Hematopoietic multipotent progenitor cell treated with erythropoietin and hydrocortisone succinate and interleukin-3 and kit ligand, for 4 days (in vitro differentiated cells): ENCODE data around the gene SLC29A1.

Source experiments
- DNase-seq: peaks from one replicate; pipeline ENCODE4 v3.0.0-alpha.2; 2015

The SLC29A1 gene

DNA sequence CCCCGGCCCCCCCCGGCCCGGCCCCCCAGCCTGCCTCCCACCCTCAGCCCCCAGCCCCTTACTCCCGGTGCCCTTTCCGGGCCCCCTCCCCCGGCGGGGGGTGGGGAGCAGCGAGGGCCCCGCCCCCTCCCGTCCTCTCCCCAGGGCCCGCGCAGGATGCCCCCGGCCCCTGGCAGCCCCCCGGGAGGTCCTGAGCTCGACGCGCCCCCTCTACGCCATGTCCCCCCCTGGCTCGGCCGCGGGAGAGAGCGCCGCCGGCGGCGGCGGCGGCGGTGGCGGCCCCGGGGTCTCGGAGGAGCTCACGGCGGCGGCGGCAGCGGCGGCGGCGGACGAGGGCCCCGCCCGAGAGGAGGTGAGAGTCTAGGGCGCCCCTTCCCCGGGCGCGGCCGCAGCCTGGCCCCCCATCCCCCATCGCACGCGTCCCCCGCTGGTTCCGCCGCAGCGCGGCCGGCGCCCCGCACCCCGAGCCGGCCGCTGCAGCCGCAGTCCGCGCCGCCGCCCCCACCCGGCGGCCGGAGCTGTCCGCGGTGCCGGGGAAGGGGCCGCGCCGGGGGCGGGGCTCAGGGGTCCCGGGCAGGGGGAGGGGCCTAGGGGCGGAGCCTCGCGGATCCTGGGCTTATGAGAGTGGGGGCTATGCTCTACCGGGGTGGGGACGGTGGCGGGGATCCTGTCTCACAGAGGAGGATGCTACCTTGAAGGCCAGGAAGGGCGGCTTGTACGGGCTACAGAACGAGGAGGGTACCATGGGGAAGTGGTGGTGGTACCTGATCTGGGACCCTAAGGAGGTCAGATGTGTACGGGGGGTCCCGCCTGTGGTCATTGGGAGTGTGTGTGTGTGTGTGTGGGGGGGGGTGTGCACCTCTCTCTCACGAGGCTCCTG is 47.4 kb downstream of the SLC29A1 start:
- DNase-seq: no peak

DNA sequence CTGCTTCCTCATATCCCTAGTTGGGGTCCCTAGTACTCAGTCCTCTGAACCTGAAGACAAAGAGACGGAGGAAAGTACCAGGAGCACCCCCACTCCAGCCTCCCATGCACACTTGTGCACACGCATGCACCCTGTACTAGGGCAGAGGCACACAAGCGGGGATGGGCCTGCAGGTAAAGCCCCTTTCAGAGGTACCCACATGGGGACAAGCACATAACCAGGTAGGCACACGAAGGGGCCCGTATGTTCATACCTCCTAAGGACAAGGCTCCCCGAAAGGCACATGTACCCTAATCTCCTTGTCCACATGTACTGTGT is 48.0 kb downstream of the SLC29A1 start:
- no peak for DNase-seq

DNA sequence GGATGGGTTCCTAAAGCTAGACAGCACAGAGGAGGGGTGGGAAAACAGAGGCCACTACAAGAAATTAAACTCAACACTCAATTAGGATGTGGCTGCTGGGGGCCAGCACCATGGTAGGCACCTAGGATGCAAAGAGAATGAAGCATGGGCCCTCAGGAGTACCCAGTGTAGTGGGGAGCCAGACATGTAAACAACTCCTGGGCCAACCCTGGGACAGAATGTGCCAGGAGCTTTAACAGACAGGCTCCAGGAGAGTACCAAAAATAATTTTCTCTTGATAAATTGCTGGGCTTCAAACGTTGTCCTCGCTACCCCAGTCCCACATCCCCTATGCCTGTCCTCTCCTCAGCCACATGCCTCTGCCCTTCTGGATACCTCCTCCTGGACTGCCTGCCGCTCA is 48.5 kb downstream of the SLC29A1 start:
- DNase-seq: no peak

DNA sequence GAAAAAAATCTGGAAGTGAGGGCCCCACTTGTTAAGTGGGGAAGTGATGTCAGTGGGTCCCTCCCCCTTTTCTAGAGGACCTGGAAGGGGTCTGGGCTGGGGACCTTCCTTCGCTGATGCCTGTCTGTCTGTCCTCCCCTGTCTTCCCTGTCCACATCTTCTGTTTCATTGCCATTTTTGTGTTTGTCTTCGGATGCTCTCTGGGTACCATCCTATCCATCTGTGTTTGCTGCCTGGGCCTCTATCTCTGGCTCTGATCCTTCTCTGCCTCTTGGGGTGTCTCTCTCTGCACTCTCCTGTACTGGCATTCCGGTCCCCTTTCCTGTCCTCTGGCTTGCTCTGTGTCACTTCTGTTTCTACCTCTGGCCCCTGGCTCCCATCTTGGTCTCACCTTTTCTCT is 49.1 kb downstream of the SLC29A1 start:
- no peak for DNase-seq

DNA sequence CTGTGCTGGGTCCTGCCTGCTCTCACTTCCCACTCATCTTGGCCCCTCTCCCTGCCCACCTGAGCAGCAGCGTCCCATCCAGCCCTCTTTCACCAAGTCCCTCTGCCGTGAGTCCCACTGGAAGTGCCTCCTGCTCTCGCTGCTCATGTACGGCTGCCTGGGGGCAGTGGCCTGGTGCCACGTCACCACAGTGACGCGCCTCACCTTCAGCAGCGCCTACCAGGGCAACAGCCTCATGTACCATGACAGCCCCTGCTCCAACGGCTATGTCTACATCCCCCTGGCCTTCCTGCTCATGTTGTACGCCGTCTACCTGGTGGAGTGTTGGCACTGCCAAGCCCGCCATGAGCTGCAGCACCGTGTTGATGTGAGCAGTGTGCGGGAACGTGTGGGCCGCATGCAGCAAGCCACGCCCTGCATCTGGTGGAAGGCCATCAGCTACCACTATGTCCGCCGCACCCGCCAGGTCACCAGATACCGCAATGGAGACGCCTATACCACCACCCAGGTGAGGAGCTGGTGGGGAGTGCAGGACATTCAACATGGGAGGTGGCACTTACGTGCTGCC is 49.7 kb downstream of the SLC29A1 start:
- DNase-seq: no peak

DNA sequence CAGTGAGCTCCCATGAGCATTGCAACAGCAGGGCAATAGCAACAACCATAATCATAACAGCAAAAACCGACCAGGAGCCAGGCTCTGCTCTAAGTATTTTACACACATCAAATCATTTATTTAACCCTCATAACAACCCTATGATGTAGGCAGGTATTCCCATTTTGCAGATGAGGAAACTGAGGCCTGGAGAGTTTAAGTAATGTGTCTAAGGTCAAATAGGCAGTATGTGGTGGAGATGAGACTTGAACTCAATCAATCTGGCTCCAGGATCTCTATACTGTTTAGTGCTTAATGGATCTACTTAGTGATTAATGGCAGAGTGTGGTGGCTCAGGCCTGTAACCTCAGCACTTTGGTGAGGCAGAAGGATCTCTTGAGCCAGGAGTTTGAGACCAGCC is 50.2 kb downstream of the SLC29A1 start:
- DNase-seq: no peak

DNA sequence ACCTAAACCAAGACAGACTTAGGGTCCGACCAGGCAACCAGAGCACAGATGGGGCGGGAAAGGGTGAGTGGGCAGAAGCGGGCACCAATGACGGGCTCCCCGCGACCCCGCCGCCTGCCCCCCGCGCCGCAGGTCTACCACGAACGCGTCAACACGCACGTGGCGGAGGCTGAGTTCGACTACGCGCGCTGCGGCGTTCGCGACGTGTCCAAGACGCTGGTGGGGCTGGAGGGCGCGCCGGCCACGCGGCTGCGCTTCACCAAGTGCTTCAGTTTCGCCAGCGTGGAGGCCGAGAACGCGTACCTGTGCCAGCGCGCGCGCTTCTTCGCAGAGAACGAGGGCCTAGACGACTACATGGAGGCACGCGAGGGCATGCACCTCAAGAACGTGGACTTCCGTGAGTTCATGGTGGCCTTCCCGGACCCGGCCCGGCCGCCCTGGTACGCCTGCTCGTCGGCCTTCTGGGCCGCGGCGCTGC is 51.9 kb downstream of the SLC29A1 start:
- DNase-seq: no peak

DNA sequence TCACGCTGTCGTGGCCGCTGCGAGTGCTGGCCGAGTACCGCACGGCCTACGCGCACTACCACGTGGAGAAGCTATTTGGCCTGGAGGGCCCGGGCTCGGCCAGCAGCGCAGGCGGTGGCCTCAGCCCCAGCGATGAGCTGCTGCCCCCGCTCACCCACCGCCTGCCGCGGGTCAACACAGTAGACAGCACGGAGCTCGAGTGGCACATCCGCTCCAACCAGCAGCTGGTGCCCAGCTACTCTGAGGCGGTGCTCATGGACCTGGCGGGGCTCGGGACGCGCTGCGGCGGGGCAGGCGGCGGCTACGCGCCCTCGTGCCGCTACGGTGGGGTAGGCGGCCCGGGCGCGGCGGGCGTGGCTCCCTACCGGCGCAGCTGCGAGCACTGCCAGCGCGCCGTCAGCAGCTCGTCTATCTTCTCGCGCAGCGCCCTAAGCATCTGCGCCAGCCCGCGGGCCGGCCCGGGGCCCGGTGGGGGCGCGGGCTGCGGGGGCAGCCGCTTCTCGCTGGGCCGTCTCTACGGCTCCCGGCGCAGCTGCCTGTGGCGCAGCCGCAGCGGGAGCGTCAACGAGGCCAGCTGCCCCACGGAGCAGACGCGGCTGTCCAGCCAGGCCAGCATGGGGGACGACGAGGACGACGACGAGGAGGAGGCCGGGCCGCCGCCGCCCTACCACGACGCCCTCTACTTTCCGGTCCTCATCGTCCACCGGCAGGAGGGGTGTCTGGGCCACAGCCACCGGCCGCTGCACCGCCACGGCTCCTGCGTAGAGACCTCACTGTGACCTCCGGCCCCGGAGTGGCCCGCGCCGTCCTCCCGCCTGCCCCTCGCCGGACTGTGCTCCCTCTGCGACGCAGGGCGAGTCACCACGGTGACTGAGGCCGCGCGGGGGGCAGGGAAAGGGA is 52.6 kb downstream of the SLC29A1 start:
- peak; percentile 64 for DNase-seq

DNA sequence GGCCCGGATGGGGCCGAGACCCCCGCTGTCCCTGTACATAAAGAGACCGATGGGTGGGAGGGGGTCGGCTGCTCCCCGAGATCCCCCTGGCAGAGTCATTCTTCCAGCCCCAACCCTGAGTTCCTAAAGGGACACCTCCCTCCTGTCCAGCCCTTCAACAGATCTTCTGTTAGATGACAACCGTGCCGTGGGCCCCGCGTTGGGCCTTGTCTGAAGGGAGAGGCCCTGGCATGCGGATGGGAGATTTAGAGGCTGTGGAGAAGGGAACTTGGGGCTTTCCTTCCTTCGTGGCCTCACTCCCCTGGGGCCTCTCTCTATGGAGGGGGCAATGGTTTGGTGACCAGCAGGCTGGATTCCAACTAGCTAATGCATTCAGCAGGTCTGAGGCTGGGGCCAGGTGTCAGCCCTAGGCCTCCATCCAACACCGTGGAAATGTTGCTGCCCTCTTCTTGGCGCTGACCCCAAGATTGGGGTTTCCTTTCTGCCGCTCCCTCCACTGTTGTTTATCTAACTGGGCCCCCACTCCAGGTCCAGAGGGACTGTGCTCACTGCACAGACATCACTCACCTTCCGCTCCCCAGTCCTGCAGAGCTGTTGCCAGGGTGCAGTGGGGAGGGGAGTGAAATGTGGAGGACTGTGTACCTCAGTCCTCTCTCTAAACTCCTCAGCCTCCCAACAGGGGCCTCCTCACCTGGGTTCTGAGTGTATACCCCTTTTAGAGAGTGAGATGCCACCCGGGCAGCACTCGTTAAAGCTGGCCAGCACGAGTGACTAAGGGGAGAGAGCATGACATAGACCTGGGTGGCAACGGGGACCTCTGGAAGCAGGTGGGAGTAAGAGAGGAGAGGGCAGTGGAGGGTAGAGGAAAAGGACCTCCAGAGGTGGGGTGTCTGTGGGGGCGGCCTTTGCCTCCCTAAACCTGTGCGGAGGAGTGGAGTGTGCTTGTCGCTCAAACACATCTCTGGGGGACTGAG is 53.6 kb downstream of the SLC29A1 start:
- no peak for DNase-seq

DNA sequence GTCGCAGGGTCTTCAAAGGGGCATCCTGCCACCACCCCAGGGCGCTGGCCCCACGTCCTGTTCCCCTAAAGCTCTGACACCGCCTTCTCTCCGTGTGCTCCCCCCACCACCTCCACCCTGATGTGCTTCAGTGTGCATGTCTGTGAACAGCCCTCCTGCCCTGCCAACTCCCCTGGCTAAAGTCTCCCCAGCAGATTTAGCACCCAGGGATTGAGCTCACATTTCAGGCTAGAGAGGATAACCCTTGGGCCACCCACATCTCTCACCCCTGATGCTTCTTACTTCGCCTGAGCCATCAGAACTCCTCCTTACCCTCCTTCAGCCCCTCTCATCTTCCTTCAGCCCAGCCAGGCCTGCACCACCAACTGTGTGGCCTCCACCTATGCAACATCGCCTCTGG is 54.4 kb downstream of the SLC29A1 start:
- no peak for DNase-seq

DNA sequence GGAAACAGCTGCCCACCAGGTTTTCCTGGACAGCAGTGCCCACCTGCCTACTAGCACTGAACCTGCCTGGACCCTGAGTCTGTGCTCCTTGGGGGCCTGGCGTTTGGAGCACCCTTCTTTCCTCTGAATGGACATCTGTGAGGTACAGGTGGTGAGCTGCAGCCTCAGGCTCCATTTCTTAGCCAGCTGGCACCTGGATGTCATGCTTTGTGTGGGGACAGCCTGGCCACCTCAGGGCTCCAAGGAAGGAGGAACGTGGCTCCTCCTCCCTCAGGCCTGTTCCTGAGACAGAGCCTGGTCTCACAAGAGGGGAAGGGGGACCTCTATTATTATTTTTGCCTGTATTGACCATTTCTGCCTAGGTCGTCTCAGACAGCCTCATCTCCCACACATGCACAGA is 54.9 kb downstream of the SLC29A1 start:
- no peak for DNase-seq

DNA sequence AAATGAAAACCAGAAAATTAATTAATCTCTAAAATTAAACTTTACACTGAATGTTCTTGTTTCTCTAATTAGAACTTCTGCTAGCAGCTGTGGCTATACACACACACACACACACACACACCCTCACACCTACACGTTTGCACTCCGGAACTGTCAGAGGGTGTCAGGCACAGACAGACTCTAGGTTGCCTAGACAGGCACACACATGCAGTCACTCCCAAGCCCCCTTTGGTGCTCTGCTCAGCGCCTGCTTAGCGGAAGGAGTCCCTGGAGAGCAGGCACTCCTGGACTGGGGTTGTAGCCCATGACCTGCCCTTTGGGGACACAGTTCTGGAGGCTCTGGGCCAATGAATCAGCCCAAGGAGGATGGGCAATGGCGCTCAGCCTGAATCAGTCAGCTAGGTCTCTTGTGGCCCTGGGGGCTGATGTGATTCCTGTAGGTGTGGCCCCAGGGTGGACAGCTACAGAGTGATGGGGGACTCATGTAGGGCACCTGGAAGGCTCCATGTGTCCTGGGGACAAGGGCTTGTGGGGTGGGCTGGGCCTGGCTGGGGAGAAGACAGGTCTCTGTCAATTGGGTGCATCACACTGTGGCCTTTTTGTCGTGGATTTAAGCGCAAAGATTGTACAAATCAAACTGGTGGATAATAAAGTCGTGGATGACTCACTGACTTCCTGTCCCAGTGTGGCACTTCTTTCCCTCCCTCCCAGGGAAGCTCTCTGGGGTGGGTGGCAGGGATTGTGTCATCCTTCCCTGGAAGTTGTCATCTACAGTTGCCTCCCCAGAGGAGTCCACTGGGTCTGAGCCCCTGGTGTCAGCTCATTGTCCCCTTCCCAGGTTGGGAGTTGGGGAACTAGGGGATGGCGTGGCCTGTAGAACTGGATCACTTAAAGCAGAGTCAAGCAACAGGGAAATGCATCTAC is 55.6 kb downstream of the SLC29A1 start:
- no peak for DNase-seq
